Coronary artery (tissue), 2 donors: ENCODE data around the gene STK31.
A peak's percentile ranks its signal among the peaks of the same experiment; 100 is the strongest.
"Not testable (repeated sequence)": the region's sequence is repeated elsewhere in the genome, so short reads cannot be mapped to it uniquely, and the experiment has no call there.

ENCODE experiments used
- DNase-seq: peaks from one replicate; pipeline ENCODE4 v3.0.0-alpha.2; 2017; ENCODE audit warnings: low spot score
- H3K27ac ChIP-seq, 2 donors: fragments of 200-600 bp; sonication (generic); one replicate each; pipeline ENCODE4 v1.5.1; 2016 to 2019
- H3K4me3 ChIP-seq: fragments of 200-600 bp; sonication (generic); 2 replicates; pipeline ENCODE4 v1.5.1; 2016; ENCODE audit warnings: mild to moderate bottlenecking, moderate library complexity
- TF ChIP-seq, protein P1 (sequence below): fragments of 200-600 bp; sonication (generic); IDR thresholded peaks from one replicate; pipeline ENCODE4 v1.5.1; 2019; ENCODE audit warnings: antibody characterized with exemption

STK31 gene

GRCh38 chr7:23679898-23680413, 30.1 kb upstream of the STK31 start, which contains the start of gene FAM221A:
FAM221A (plus strand) TSS chr7:23680199; CDS start chr7:23680219, 20 bp downstream.
- TF ChIP-seq, protein P1, sequence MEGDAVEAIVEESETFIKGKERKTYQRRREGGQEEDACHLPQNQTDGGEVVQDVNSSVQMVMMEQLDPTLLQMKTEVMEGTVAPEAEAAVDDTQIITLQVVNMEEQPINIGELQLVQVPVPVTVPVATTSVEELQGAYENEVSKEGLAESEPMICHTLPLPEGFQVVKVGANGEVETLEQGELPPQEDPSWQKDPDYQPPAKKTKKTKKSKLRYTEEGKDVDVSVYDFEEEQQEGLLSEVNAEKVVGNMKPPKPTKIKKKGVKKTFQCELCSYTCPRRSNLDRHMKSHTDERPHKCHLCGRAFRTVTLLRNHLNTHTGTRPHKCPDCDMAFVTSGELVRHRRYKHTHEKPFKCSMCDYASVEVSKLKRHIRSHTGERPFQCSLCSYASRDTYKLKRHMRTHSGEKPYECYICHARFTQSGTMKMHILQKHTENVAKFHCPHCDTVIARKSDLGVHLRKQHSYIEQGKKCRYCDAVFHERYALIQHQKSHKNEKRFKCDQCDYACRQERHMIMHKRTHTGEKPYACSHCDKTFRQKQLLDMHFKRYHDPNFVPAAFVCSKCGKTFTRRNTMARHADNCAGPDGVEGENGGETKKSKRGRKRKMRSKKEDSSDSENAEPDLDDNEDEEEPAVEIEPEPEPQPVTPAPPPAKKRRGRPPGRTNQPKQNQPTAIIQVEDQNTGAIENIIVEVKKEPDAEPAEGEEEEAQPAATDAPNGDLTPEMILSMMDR, result peak; percentile 81
- Histone ChIP-seq H3K27ac (peak within 1 kb of the TSS; percentile 69 to 83), H3K4me3 (peak within 1 kb of the TSS; percentile 86)
- peak; percentile 91 for DNase-seq

DNA sequence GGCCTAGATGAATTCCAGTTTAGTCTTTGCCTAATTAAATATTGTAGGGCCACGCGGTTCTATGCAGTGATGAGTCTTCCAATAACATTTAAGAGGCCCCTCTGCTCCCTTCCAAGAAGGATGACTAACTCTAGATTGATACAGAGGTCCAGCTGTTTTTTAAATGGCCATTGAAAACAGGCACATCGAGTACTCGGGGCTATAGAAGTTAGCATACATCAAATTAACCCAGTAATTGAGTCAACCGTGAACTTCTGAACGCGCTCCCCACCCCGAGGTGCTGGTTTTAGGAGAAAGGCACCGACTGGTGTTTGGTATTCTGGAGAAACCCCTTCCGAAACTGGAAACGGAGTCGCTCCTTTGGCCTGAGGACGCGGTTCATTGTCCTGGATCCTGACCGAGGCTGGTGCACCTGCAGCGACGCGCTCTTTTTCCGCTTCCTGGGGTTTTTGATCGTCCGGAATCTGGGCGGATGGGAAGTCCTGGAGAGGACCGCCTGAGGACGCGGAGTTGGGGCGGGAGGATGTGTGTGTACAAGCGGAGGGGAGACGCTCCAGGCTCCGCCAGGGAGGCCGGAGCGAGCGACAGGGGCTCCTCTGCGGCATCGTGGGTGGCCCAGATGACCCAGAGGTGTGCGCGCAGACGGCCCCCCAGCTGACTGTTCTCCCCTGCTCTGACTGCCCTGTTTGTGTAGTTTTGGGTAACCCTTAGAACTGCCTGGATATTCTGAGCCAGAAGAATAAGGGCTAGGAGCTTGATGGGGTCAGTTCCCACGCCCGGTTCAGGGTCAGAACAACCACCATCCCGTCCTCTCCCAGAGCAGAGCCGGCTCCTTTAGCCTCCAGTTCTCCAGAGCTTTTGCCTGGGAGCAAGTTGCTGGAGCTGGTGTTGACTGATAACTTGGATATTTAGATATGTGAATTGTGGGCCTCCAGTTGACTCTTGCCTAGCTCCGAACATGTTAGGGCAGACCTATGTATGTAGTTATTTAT, 29.3 kb upstream of the STK31 start:
- DNase-seq, result peak; percentile 78
- Histone ChIP-seq H3K4me3 (peak overlapping the region; percentile 86), H3K27ac (peak overlapping the region; percentile 69 to 83)
- TF ChIP-seq, protein P1, result no peak

DNA sequence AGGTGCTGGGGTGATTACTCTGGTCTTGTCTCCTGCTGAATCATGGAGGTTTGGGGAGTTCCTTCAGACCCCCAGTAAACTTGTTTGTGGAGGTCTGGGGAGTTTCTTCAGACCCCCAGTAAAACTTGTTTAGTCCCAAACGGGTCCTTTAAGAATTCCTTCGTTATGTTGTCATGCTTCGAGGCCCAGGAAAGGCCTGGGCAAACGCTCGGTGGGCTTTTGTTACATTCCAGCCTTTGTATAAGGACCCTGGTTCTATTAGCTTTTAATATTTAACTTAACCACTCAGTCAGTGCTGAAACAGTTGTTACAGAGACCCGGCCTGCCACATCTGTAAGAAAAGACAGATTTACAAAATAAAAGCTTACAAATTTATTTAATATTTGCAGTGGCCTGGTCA, 26.0 kb upstream of the STK31 start:
- not testable (repeated sequence) for H3K4me3 ChIP-seq, H3K27ac ChIP-seq, DNase-seq

- no peak overlapping the region for H3K4me3 ChIP-seq
- TF ChIP-seq, protein P1, result no peak
- no peak overlapping the region for H3K27ac ChIP-seq
- no peak for DNase-seq
Observed at GRCh38 chr7:23685731-23686130, 24.3 kb upstream of the STK31 start.

DNA sequence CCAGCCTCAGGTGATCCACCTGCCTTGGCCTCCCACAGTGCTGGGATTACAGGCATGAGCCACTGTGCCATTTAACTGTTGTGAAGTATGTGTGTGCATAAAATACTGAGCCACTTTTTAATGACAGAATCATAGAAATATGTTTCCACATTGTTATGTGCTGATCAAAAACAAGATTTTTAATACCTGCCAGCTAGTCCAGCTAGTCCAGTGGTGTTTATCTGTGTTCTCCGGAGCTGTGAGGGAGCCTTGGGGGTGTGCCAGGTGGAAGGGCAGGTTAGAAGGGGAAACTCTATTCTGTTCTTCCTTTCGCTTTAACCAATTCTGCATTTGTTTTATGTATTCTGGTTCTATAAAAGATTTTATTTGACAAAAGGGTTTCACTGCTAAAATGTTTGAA, 23.0 kb upstream of the STK31 start:
- TF ChIP-seq, protein P1, result no peak
- no peak for DNase-seq
- Histone ChIP-seq H3K4me3 (no peak overlapping the region), H3K27ac (no peak overlapping the region)

GRCh38 chr7:23689165-23689564, 20.9 kb upstream of the STK31 start:
- Histone ChIP-seq H3K27ac (no peak overlapping the region), H3K4me3 (no peak overlapping the region)
- DNase-seq, result no peak
- TF ChIP-seq, protein P1, result no peak

DNA sequence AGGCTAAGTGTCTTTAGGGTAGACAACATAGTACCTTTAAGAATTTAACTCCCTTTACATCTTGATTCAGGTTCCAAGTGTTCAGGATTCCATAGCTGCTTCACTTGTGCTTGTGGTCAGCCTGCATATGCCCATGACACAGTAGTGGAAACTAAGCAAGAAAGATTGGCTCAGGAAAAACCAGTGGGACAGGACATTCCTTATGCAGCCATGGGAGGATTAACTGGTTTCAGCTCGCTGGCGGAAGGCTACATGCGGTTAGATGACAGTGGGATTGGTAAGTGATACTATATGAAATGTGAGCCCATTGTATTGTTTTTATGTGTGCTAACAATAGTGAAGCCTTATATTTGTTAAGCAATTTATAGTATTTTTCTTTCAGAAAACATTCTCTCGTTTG, 18.7 kb upstream of the STK31 start:
- DNase-seq, result no peak
- H3K27ac ChIP-seq, result no peak overlapping the region
- TF ChIP-seq, protein P1, result no peak
- no peak overlapping the region for H3K4me3 ChIP-seq
